SJSA1 (cell line): Measurements from ENCODE around the gene MYLK3. TPM values are rescaled to one million over a fixed set of nuclear protein-coding genes. Genes with fewer than 3 reads are reported as not detected.
"Not testable (repeated sequence)": the region's sequence is repeated elsewhere in the genome, so short reads cannot be mapped to it uniquely, and the experiment has no call there.

ENCODE experiments used
- DNase-seq, 2 experiments: peaks; one replicate each; pipeline ENCODE4 v3.0.0-alpha.2; 2015 to 2020; ENCODE audit warnings: low spot score in 2 of 2, low read depth in 1 of 2
- H3K27ac ChIP-seq: fragments of 250-450 bp; sonication (Bioruptor Pico); 2 replicates; pipeline ENCODE4 v1.5.1; 2020; ENCODE audit warnings: mild to moderate bottlenecking, moderate library complexity
- H3K27me3 ChIP-seq: fragments of 250-450 bp; sonication (Bioruptor Pico); replicated peaks from 2 replicates; pipeline ENCODE4 v1.5.1; 2020; ENCODE audit warnings: mild to moderate bottlenecking, moderate library complexity
- H3K36me3 ChIP-seq: fragments of 250-450 bp; sonication (Bioruptor Pico); 2 replicates; pipeline ENCODE4 v1.5.1; 2020; ENCODE audit warnings: mild to moderate bottlenecking
- H3K4me1 ChIP-seq: fragments of 250-450 bp; sonication (Bioruptor Pico); replicated peaks from 2 replicates; pipeline ENCODE4 v1.6.1; 2021; ENCODE audit warnings: mild to moderate bottlenecking
- H3K4me3 ChIP-seq: fragments of 250-450 bp; sonication (Bioruptor Pico); 2 replicates; pipeline ENCODE4 v1.5.1; 2020; ENCODE audit warnings: mild to moderate bottlenecking
- H3K9me3 ChIP-seq: fragments of 250-450 bp; sonication (Bioruptor Pico); replicated peaks from 2 replicates; pipeline ENCODE4 v1.5.1; 2020; ENCODE audit warnings: mild to moderate bottlenecking
- total RNA-seq: library from RNA; depleted of rRNA; stranded (reverse); fragments of >200 nt; shearing (Covaris generic); gene quantifications from 2 replicates; pipeline ENCODE4 v1.2.3, GENCODE V29; 2014; rRNA removed

MYLK3 gene
- total RNA-seq, result 0.13 TPM in 1 of 2 replicates, not detected in the other

DNA sequence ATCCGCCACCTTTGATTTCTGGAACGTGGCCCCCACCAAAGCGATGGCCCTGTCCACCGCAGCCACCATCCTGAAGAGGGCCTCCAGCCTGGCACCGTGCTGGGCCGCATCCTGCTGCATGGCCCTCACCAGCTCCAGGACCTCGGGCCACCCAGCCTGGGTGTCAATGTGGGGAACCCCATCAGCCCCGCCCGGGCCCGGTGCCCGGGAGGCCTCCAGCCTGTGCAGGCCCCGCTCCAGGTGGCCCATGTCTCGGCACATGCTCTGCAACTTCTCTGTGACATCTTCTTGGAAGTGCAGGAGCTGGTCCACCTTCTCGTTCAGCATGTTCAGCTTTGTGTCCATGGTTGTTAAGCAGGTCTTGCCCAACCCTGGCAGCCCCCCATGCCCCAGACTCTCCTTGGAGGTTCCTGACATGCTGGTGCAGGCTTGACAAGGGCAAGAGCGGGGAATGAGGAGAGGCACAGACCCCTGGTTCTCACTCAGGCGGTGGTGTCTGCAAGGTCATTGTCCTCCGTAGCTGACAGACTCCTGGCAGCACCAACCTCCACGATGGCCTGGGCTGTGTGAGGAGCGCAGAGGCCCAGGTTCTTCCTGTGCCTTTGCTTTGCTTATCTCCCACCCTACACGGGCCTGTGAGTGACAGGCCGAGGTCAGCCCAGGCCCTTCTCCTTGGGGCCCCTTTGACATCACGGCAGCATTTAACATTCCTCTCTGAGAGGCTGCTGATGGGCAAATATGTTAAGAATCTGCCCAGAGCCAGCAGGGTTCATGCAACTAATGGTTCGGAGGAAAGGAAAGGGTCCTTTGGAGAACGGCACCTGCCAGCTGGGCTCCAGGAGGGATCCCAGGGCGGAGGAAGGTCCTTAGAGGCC lies at the start of gene MYLK3:
MYLK3 (minus strand) TSS at position 568 of the 875 bp plus-strand sequence; CDS start at position 417, 151 bp downstream.
- no peak within 1 kb of the TSS for H3K27ac ChIP-seq
- no peaks in the 10 kb centered on the region for H3K9me3 ChIP-seq
- H3K36me3 ChIP-seq, result no peaks in the 10 kb centered on the region
- DNase-seq, result no peak
- H3K27me3 ChIP-seq, result no peaks in the 10 kb centered on the region
- H3K4me1 ChIP-seq, result no peaks in the 10 kb centered on the region; the same call in 1 of the 2 replicates
- H3K4me3 ChIP-seq, result no peak within 1 kb of the TSS

DNA sequence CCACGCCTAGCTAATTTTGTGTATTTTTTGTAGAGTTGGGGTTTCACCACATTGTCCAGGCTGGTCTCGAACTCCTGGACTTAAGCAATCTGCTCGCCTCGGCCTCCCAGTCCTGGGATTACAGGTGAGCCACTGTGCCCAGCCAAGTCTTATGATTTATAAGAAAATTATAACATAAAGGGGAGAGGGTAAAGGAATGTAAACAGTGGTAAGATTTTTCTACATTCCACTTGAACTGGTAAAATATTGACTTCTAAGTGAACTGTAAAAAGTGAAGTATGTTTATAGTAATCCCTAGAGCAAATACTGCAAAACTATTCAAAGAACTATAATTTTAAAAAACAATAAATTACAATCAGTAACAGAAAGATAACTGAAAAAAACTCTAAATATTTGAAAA lies 49.4 kb upstream of the MYLK3 start:
- no peaks in the 10 kb centered on the region for H3K9me3 ChIP-seq
- no peaks in the 10 kb centered on the region for H3K27me3 ChIP-seq
- no peak for DNase-seq
- H3K4me1 ChIP-seq, result no peaks in the 10 kb centered on the region
- H3K27ac ChIP-seq, result no peak overlapping the region
- H3K36me3 ChIP-seq, result no peaks in the 10 kb centered on the region; the same call in 1 of the 2 replicates
- H3K4me3 ChIP-seq, result no peak overlapping the region

DNA sequence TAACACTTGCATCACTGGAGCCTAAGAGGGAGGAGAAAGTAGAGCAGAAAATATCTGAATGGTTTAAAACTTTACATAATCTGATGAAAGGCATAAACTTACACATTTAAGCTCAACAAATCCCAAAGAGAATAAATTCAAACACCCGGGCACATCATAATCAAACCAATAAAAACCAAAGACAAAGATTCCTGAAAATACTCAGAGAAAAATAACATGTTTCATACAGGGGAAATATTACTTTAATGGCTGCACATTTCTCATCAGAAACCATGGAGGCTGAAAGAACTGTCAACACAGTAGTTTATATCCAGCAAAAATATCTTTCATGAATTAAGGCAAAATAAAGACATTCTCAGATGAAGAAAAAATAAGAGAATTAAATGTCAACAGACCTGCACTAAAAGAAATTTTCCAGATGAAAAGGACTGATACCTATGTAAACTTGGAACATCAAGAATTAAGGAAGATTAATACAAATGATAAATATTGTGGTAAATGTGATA lies 48.7 kb upstream of the MYLK3 start:
- Histone ChIP-seq H3K27me3 (no peaks in the 10 kb centered on the region), H3K4me1 (no peaks in the 10 kb centered on the region), H3K27ac (no peak overlapping the region), H3K4me3 (no peak overlapping the region), H3K36me3 (no peaks in the 10 kb centered on the region; the same call in 1 of the 2 replicates), H3K9me3 (no peaks in the 10 kb centered on the region)
- no peak for DNase-seq

DNA sequence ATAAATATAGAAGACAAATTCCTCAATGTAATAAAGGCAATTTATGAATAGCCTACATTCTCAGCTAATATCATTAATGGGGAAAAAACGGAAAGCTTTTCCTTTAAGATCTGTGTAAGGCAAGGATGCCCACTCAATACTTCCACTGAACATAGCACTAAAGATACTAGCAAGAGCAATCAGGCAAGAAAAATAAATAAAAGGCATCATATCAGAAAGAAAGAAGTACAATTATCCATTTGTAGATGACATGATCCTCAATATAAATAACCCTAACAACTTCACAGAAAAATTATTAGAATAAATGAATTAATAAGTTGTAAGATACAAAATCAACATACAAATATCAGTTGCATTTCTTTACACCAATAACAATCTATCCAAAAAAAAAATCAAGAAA lies 45.7 kb upstream of the MYLK3 start:
- no peak overlapping the region for H3K27ac ChIP-seq
- no peak for DNase-seq
- no peaks in the 10 kb centered on the region for H3K27me3 ChIP-seq
- H3K4me3 ChIP-seq, result no peak overlapping the region
- no peaks in the 10 kb centered on the region for H3K9me3 ChIP-seq
- no peaks in the 10 kb centered on the region for H3K36me3 ChIP-seq
- H3K4me1 ChIP-seq, result peaks cover 10% of the 10 kb centered on the region

DNA sequence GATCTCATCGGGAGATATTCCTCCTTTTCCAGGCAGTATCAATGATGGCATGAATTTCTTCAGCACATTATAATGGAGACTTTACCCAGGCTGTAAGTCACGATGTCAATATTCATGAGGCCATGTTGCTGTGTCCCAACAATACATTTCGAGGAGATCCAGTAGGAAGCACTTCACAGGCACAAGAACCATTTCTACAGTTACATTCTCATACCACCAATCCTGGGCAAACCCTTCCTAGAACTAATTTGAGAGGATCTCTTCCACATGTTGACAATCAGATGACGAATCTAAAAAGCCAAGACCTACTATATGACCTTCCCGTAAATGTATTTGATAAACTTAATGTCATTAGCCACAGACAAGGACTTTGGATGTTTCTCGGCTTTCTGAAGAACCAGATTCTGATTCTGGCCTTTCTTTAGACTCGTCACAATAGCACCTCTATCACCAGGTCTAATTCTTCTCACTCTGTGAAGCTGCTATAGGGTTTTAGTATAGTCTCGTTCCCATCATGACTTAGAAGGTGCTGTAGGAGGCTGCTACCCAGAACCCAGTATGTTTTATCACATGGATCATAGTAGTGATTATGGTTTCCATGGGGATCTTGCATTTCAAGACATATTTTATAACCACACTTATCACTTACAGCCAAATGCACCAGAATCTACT lies 42.6 kb upstream of the MYLK3 start:
- H3K27ac ChIP-seq, result peak overlapping the region; percentile 59
- DNase-seq, result no peak
- H3K4me1 ChIP-seq, result peaks cover 14% of the 10 kb centered on the region
- no peak overlapping the region for H3K4me3 ChIP-seq
- no peaks in the 10 kb centered on the region for H3K9me3 ChIP-seq
- no peaks in the 10 kb centered on the region for H3K27me3 ChIP-seq
- no peaks in the 10 kb centered on the region for H3K36me3 ChIP-seq

DNA sequence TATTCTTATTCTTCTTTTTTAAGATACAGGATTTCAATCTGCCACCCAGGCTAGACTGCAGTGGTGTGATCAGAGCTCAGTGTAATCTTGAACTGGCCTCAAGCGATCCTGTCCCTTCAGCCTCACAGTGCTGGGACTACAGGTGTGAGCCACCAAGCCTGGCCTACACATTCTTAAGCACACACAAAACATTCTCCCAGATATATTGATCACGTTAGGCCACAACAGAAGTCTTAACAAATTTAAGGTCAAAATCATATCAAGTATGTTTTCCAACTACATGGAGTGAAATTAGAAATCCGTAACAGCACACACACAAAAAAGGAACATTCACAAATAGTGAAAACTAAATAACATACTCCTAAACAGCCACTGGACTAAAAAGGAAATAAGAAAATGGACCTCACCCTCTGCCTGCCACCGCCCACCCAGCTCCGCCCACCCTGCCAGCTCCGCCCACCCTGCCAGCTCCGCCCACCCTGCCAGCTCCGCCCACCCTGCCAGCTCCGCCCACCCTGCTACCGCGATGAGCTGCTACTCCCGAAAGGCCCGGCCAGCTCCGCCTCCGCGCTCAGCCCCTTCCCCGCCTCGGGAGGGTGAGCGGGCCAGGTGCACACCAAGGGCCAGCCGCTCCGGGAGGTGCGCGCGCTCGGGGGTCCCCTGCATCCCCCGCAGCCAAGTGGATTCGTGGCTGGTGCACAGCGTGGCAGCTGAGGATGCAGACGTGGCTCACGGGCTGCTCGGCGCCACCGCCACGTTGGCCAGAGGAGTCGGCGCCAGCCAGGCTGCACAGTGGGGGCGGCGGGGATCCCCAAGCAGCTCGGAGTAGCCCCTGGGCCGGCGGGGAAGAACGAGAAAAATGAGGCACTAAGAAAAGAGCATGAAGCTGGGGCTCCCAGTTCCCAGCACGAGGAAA lies 41.6 kb upstream of the MYLK3 start:
- DNase-seq, result peak; percentile 64 to 71
- peak overlapping the region; percentile 47 for H3K4me3 ChIP-seq
- no peaks in the 10 kb centered on the region for H3K27me3 ChIP-seq
- H3K4me1 ChIP-seq, result peaks cover 23% of the 10 kb centered on the region
- H3K27ac ChIP-seq, result peak overlapping the region; percentile 59
- H3K36me3 ChIP-seq, result no peaks in the 10 kb centered on the region
- no peaks in the 10 kb centered on the region for H3K9me3 ChIP-seq

DNA sequence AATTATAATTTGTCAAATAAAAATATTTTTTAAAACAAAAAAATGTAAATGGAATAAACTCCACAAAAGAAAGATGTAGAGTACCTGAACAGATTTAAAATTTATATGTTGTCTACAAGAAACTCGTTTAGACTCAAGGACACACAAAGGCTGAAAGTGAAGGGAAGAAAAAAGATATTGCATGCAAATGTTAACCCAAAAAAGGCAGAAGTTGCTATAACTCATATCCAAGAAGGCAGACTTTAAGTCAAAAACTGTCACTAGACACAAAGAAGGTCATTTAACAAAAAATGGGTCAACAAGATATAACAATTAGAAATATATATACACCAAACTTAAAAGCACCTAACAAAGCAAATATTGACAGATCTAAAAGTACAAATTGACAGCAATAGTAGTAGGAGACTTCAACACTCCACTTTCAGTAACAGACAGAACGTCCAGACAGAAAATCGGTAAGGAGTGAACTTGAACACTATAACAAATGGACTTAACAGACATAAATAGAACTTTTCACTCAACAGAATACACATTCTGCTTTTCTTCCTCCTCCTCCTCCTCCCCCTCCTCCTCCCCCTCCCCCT lies 40.8 kb upstream of the MYLK3 start:
- Histone ChIP-seq H3K4me3 (no peak overlapping the region), H3K9me3 (no peaks in the 10 kb centered on the region), H3K4me1 (peaks cover 31% of the 10 kb centered on the region), H3K27me3 (no peaks in the 10 kb centered on the region), H3K27ac (no peak overlapping the region), H3K36me3 (no peaks in the 10 kb centered on the region)
- DNase-seq, result no peak

DNA sequence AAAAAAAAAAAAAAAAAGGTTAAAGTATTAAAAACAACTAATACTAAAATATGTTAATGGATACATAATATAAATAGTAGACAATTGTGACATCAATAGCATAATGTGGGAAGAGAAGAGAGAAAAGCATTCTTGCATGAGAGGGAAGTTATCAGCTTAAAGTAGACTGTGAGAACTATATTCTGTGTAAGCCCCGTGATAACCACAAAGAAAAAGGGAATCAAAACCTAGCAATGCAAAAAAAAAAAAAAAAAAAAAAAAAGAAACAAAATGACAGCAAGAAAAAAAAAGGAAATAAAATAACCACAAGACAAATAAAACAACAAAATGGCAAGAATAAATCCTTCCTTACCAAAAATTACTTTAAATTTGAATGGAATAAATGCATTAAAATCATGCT lies 39.8 kb upstream of the MYLK3 start:
- Histone ChIP-seq H3K36me3 (no peaks in the 10 kb centered on the region), H3K27ac (no peak overlapping the region), H3K4me3 (no peak overlapping the region), H3K4me1 (peaks cover 40% of the 10 kb centered on the region), H3K9me3 (no peaks in the 10 kb centered on the region), H3K27me3 (no peaks in the 10 kb centered on the region)
- DNase-seq, result no peak

DNA sequence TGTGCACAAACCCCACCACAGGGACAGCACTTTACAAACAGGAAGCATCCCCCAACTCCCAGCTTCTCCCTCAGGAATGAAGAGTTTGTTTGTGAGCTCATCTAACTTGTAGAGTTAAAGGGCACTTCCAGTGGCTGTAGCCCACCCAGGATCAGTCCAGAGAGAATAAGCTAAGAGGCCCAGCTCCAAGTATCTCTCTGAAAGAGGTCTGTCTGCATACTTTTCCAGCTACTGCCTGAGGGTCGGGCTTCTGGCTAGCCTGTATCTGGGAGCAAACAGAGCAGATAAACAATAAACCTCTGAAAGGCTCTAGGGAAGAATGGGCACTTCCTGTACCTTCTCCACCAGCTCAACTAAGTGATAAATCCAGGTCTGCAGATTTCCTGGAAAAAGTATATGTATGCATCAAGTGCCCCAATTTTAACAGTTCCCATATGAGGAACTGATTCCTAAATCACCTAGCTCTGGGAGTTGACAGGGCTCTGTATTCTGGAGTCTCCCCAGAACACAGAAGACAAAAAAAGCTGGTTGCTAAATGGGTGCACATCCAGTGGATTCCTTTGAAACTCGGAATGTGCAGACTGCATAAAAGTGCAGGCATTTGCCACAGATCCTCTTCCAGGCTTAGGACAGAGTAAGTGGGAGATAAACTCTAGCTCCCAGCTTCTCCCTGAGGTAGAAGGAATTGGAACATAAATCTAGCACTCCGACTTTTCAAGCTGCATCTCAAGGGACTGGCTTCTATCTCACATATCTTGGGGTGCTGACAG lies 37.1 kb upstream of the MYLK3 start:
- DNase-seq, result peak in 1 of 2 experiments; percentile 79
- no peaks in the 10 kb centered on the region for H3K27me3 ChIP-seq
- H3K9me3 ChIP-seq, result no peaks in the 10 kb centered on the region
- no peak overlapping the region for H3K4me3 ChIP-seq
- H3K4me1 ChIP-seq, result peaks cover 35% of the 10 kb centered on the region
- peak overlapping the region; percentile 92 for H3K27ac ChIP-seq
- no peaks in the 10 kb centered on the region for H3K36me3 ChIP-seq

DNA sequence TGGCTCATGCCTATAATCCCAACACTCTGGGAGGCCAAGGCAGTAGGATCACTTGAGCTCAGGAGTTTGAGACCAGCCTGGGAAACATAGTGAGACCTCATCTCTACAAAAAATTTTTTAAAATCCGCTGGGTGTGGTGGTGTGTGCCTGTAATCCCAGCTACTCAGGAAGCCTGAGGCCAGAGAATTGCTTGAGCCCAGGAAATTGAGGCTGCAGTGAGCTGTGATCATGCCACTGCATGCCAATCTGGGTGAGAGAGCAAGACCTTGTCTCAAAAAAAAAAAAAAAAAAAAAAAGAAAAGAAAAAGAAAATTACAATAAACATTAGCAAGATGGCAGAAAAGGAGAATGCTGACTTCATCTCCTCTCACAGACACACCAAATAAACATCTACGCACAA lies 36.4 kb upstream of the MYLK3 start:
- H3K4me3 ChIP-seq, result not testable (repeated sequence)
- peak in 1 of 2 experiments; percentile 60 for DNase-seq
- H3K27ac ChIP-seq, result peak overlapping the region; percentile 92

DNA sequence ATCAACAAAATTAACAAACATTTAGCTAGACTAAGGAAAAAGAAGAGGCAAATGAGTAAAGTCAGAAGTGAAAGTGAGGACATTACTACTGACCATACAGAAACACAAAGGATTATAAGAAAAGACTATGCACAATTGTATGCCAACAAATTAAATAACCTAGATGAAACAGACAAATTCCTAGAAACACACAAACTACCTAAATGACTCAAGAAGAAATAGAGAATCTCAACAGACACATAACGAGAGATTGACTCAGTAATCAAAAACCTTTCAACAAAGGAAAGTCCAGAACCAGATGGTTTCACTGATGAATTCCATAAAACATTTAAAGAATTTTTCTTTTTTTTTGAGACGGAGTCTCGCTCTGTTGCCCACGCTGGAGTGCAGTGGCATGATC lies 35.7 kb upstream of the MYLK3 start:
- Histone ChIP-seq H3K36me3 (no peaks in the 10 kb centered on the region), H3K27ac (peak overlapping the region; percentile 92), H3K27me3 (no peaks in the 10 kb centered on the region), H3K4me3 (no peak overlapping the region), H3K9me3 (no peaks in the 10 kb centered on the region), H3K4me1 (peaks cover 31% of the 10 kb centered on the region)
- peak in 1 of 2 experiments; percentile 80 for DNase-seq

More for the DNA sequence above, 36.4 kb upstream of the MYLK3 start:
- not testable (repeated sequence) for H3K9me3 ChIP-seq, H3K27me3 ChIP-seq, H3K36me3 ChIP-seq
- H3K4me1 ChIP-seq, result peaks cover 31% of the 10 kb centered on the region

DNA sequence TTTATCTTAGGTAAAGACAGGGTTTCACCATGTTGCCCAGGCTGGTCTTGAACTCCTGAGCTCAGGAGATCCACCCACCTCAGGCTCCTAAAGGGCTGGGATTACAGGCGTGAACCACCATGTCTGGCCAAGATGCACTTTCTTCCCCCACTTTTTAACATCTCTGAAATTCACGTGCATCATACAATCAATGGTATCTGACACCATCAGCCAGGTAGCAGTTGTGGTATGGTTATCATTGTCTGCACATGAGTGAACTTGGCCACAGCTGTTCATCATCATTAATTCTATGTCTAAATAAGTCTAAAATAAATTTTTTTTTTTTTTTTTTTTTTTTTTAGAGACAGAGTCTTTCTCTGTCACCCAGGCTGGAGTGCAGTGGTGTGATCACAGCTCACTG lies 34.2 kb upstream of the MYLK3 start:
- no peak overlapping the region for H3K27ac ChIP-seq
- no peaks in the 10 kb centered on the region for H3K27me3 ChIP-seq
- H3K4me3 ChIP-seq, result no peak overlapping the region
- DNase-seq, result no peak
- peaks cover 31% of the 10 kb centered on the region for H3K4me1 ChIP-seq
- H3K36me3 ChIP-seq, result no peaks in the 10 kb centered on the region
- no peaks in the 10 kb centered on the region for H3K9me3 ChIP-seq
